ENCODE results near the gene ZNF277.

DNA sequence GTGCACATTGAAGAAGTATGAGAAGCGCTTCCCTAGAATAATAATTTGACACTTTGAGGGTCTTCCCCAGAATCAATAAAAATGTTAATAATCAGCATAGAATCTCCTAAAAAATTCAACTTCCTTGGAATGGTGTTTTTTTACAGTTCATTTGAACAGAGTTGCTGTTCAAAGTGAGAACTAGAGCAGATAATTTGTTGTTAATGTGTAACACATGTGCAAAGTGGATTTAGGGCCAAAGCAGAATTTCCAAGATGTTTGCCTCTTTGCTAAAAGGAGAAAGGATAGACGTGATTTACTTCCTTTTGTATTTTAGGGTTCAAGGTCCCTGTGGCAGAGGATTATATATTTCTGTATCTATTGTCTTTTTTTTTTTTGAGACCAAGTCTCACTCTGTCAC is 73.8 kb downstream of the ZNF277 start:
- TF ChIP-seq, protein P1, sequence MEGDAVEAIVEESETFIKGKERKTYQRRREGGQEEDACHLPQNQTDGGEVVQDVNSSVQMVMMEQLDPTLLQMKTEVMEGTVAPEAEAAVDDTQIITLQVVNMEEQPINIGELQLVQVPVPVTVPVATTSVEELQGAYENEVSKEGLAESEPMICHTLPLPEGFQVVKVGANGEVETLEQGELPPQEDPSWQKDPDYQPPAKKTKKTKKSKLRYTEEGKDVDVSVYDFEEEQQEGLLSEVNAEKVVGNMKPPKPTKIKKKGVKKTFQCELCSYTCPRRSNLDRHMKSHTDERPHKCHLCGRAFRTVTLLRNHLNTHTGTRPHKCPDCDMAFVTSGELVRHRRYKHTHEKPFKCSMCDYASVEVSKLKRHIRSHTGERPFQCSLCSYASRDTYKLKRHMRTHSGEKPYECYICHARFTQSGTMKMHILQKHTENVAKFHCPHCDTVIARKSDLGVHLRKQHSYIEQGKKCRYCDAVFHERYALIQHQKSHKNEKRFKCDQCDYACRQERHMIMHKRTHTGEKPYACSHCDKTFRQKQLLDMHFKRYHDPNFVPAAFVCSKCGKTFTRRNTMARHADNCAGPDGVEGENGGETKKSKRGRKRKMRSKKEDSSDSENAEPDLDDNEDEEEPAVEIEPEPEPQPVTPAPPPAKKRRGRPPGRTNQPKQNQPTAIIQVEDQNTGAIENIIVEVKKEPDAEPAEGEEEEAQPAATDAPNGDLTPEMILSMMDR (IDR thresholded peaks at IDR 0.05; ENCODE audit: insufficient read depth, low read length, poor library complexity, severe bottlenecking), result no peak
- no peak for TF ChIP-seq EZH2phosphoT487 (conservative IDR thresholded peaks at IDR 0.05; ENCODE audit: low read length)
